Heart right ventricle (tissue), 16 donors: ENCODE data around the gene DUS3L. TPM values are rescaled to one million over a fixed set of nuclear protein-coding genes. Genes with fewer than 3 reads are reported as not detected.

Experiments
- ATAC-seq, 8 donors: fragments of 200-7000 bp; cut with Tn5 transposase; one replicate each; pipeline ENCODE4 v1.9.1; 2020; ENCODE audit warnings: mild to moderate bottlenecking in 8 of 8, moderate library complexity in 8 of 8, moderate number of reproducible peaks in 1 of 8
- DNase-seq, 2 donors: peaks; one replicate each; pipeline ENCODE4 v3.0.0-alpha.2; 2020
- H3K27ac ChIP-seq, 10 donors: fragments of 200-600 bp; sonication (generic) in 2 of 10; one replicate each; pipeline versions ENCODE4 v1.5.0 to v1.8.0; 2020 to 2022; ENCODE audit warnings: mild to moderate bottlenecking in 3 of 10
- H3K27me3 ChIP-seq, 7 donors: fragments of 200-600 bp; one replicate each; pipeline ENCODE4 v1.8.0; 2021 to 2022; ENCODE audit warnings: mild to moderate bottlenecking in 2 of 7
- H3K36me3 ChIP-seq, 9 donors: fragments of 200-600 bp; sonication (generic) in 1 of 9; one replicate each; pipeline versions ENCODE4 v1.5.0 to v1.8.0; 2020 to 2022; ENCODE audit warnings: mild to moderate bottlenecking in 2 of 9
- H3K4me1 ChIP-seq, 9 donors: fragments of 200-600 bp; sonication (generic) in 1 of 9; one replicate each; pipeline versions ENCODE4 v1.5.0 to v1.8.0; 2020 to 2022; ENCODE audit warnings: mild to moderate bottlenecking in 4 of 9
- H3K4me3 ChIP-seq, 10 donors: fragments of 200-600 bp; sonication (generic) in 2 of 10; one replicate each; pipeline versions ENCODE4 v1.5.0 to v1.8.0; 2020 to 2022; ENCODE audit warnings: mild to moderate bottlenecking in 7 of 10, moderate library complexity in 2 of 10
- H3K9me3 ChIP-seq, 11 donors: fragments of 200-600 bp in 10 of 11; sonication (generic) in 2 of 11; one replicate each; pipeline versions ENCODE4 v1.5.0 to v1.8.0; 2013 to 2022; ENCODE audit warnings: mild to moderate bottlenecking in 2 of 11, control low read depth in 1 of 11, moderate library complexity in 1 of 11
- WGBS, 2 donors: extraction: QIAGEN DNeasy Blood & Tissue Kit; methylation state at CpG; one replicate each; pipeline ENCODE4 v1.1.7; 2013; ENCODE audit warnings: inconsistent platforms in 1 of 2; 5-methylcytosine and 5-hydroxymethylcytosine counted together
- intact Hi-C, 10 donors: fragments of 100-400 bp; cut with DNase I; formaldehyde crosslinking; loops; one replicate each; pipeline versions ENCODE4 v1.11.1 to v1.14.2; 2022
- polyA plus RNA-seq, 2 donors: library from polyadenylated mRNA; stranded (reverse); fragments of 200-250 nt; gene quantifications; one replicate each; pipeline ENCODE4 v1.2.3, GENCODE V29; 2013
- total RNA-seq, 10 donors: library from RNA; stranded (reverse); fragmentation: NEBNext Ultra II Directional in 3 of 10; extraction: Animal tissue kit (Norgen Biotek cat#: 25700) in 3 of 10; gene quantifications; one replicate each; pipeline versions ENCODE4 v1.2.1 to v1.2.4, GENCODE V29; 2021 to 2023
- TF ChIP-seq, protein P1 (sequence below), 9 donors: fragments of 200-600 bp; sonication (generic) in 2 of 9; IDR thresholded peaks; one replicate each; pipeline versions ENCODE4 v1.5.0 to v1.8.0; 2021 to 2022; ENCODE audit warnings: antibody characterized with exemption in 9 of 9, mild to moderate bottlenecking in 5 of 9, moderate library complexity in 1 of 9
- donor health status: Arrhythmogenic right ventricular cardiomyopathy.
- donor health status: ischemic (EF 13 %, LVEDD 7.1; RV severe dilation, severe dysfunction).
- donor health status: healthy with polysubstance abuse.
- donor health status: DM: no; HTN: yes; CAD: no.
- donor health status: DM: no; HTN: no; CAD: no.
- donor health status: ischemic (EF 25% LVEDD 6.9; RV normal size, moderate dysfunction).
- donor health status: ischemic (EF 25% LVEDD 5.7; RV mildly dilated, moderate dysfunction).
- donor health status: healthy.
- donor health status: DM: yes; HTN: yes; CAD: no.
- donor health status: Ischemic cardiomyopathy.
- donor health status: ischemic (EF 35%, LVEDD 5.7; RV mildly dilated, moderate dysfunction).
- donor health status: nonischemic (EF 11% LVEDD 7.7; RV severe dilation, severe dysfunction).
- donor health status: DM: yes; HTN: yes; CAD: no.
- donor health status: PGD.
- donor health status: ischemic (EF 29% LVEDD 5.4; RV normal size, mild dysfunction).
- donor health status: nonischemic (EF 23%, LVEDD 6.1; RV moderate dilation, normal function).

DUS3L gene
- total and polyA plus RNA-seq, 12 donors: 11.5 to 37.7 (median 14.6) TPM

DNA sequence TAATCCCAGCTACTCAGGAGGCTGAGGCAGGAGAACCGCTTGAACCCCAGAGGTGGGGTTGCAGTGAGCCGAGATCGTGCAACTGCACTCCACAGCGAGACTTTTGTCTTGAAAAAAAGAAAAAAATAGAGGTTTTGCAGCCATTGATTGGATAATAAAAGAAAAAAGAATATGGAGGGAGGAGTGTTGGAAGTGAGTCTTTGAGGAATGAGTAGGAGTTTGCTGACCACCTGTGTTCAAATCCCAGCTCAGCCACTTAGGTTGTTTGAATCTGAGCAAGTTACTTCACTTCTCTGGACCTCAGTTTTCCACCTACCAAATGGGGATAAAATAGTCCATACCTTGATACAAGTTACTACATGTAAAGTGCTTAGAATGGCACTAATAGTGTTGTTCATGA is 20.2 kb upstream of the DUS3L start:
- Histone ChIP-seq H3K9me3 (no peaks in the 10 kb centered on the region), H3K4me3 (no peak overlapping the region), H3K27ac (no peak overlapping the region), H3K36me3 (no peaks in the 10 kb centered on the region), H3K27me3 (peaks cover 0 to 10% (median 0%) of the 10 kb centered on the region in 7 donors), H3K4me1 (peaks cover 0 to under 1% (median 0%) of the 10 kb centered on the region in 9 donors)
- intact Hi-C loops: no loop called here
- TF ChIP-seq, protein P1, sequence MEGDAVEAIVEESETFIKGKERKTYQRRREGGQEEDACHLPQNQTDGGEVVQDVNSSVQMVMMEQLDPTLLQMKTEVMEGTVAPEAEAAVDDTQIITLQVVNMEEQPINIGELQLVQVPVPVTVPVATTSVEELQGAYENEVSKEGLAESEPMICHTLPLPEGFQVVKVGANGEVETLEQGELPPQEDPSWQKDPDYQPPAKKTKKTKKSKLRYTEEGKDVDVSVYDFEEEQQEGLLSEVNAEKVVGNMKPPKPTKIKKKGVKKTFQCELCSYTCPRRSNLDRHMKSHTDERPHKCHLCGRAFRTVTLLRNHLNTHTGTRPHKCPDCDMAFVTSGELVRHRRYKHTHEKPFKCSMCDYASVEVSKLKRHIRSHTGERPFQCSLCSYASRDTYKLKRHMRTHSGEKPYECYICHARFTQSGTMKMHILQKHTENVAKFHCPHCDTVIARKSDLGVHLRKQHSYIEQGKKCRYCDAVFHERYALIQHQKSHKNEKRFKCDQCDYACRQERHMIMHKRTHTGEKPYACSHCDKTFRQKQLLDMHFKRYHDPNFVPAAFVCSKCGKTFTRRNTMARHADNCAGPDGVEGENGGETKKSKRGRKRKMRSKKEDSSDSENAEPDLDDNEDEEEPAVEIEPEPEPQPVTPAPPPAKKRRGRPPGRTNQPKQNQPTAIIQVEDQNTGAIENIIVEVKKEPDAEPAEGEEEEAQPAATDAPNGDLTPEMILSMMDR (IDR thresholded peaks at IDR 0.05): no peak
- 91 to 97% methylated on average over 4 of the region's 4 CpGs for WGBS, 2 donors
- DNase-seq (no peak), ATAC-seq (no peak)

DNA sequence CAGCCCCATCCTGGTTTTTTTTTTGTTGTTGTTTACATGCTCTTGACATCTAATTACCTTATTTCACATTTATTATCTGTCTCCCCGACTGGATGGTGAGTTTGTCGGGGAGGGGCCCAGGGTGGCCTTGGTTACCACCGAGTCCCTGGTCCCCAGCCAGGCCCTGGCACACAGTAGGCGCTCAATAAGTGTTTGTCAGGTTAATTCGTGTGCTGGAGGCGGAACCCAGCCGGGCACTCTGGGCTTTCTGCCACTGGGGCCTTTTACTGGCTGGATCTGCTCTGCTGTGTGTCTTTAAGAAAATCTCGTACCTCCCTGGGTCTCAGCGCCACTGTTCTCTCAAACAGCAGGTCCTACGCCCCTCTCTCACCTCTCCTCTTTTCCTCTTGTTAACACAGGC is 18.5 kb upstream of the DUS3L start:
- ATAC-seq (no peak), DNase-seq (no peak)
- Histone ChIP-seq H3K27ac (no peak overlapping the region), H3K4me1 (peaks cover 0 to 10% (median 2%) of the 10 kb centered on the region in 9 donors), H3K9me3 (no peaks in the 10 kb centered on the region), H3K36me3 (no peaks in the 10 kb centered on the region), H3K27me3 (peaks cover 0 to 22% (median 10%) of the 10 kb centered on the region in 7 donors), H3K4me3 (no peak overlapping the region)
- intact Hi-C loops: loop anchor here in 5 of 10 donors (5.0 to 10.0 kb wide), 3 partner anchors 83 to 215 kb away; no protein-coding TSS in a partner anchor
- WGBS, 2 donors: 78 to 83% methylated on average over 10 of the region's 10 CpGs
- TF ChIP-seq, protein P1 (IDR thresholded peaks at IDR 0.05): no peak

DNA sequence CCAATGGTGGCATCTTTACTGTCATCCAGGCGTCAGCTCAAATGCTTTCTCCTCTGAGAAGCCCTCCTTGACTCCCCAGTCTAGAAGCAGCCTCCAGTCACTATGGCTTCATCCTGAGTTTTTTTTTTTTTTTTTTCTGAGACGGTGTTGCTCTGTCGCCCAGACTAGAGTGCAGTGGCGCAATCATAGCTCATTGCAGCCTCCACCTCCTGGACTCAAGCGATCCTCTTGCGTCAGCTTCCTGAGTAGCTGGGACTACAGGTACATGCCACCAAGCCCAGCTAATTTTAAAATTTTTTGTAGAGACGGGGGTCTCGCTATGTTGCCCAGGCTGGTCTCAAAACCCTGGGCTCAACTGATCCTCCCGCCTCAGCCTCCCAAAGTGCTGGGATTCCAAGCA is 18.1 kb upstream of the DUS3L start:
- H3K4me3 ChIP-seq: no peak overlapping the region
- H3K4me1 ChIP-seq: peaks cover 0 to 13% (median 6%) of the 10 kb centered on the region in 9 donors
- no peak for DNase-seq
- no peak overlapping the region for H3K27ac ChIP-seq
- H3K36me3 ChIP-seq: no peaks in the 10 kb centered on the region
- intact Hi-C loops: loop anchor here in 5 of 10 donors (5.0 to 10.0 kb wide), 3 partner anchors 83 to 216 kb away; no protein-coding TSS in a partner anchor
- peaks cover 0 to 26% (median 14%) of the 10 kb centered on the region in 7 donors for H3K27me3 ChIP-seq
- no peaks in the 10 kb centered on the region for H3K9me3 ChIP-seq
- TF ChIP-seq, protein P1 (IDR thresholded peaks at IDR 0.05): no peak
- 89% methylated on average over 9 of the region's 9 CpGs for WGBS, 2 donors
- no peak for ATAC-seq

DNA sequence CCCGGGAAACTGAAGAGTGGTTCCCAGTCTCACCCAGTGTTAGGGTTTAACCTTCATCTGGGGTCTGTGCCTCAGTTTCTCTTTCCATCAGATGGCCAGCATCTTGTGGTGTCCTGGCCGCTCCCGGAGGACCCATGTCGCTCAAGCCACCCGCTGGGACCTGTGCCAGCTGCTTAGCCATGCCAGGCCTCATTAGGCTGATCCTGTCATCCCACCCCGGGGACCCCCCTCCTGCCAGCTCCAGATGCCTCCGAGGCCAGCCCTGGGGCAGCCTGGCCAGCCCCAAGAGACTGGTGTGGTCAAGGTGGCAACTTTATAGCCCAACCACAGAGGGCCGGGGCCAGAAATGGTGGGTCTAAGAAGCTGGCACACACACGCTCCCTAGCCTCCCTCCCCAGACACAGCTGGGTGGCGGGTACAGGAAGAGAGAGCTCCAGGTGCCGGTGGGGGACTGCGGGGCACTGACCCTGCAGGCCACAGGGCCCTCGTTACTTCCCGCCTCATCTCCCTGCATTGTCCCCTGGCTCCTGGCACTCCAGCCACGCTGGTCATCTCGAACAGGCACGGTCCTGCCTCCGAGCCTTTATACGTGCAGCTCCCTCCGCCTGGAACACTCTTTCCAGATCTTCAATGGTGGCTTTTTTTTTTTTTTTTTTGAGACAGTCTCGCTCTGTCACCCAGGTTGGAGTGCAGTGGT is 17.3 kb upstream of the DUS3L start:
- DNase-seq (no peak), ATAC-seq (no peak)
- intact Hi-C loops: loop anchor here in 5 of 10 donors (5.0 to 10.0 kb wide), 3 partner anchors 84 to 217 kb away; no protein-coding TSS in a partner anchor
- WGBS, 2 donors: 80% methylated on average over 21 of the region's 21 CpGs
- H3K9me3 ChIP-seq: no peaks in the 10 kb centered on the region
- H3K27ac ChIP-seq: no peak overlapping the region
- no peaks in the 10 kb centered on the region for H3K36me3 ChIP-seq
- H3K4me1 ChIP-seq: peaks cover 3 to 21% (median 12%) of the 10 kb centered on the region in 9 donors
- TF ChIP-seq, protein P1 (IDR thresholded peaks at IDR 0.05): no peak
- H3K27me3 ChIP-seq: peaks cover 0 to 34% (median 21%) of the 10 kb centered on the region in 7 donors
- H3K4me3 ChIP-seq: no peak overlapping the region
